NCI-H2227 treated with DMSO at 0.1 percent for 48 hours (cell line): ENCODE measurements around the gene SALL3.
"Not testable (repeated sequence)": the region's sequence is repeated elsewhere in the genome, so short reads cannot be mapped to it uniquely, and the experiment has no call there.

Experiments used
- DNase-seq: peaks from one replicate; lab custom pipeline; 2025; lab: John Stamatoyannopoulos, UW

Gene SALL3

DNA sequence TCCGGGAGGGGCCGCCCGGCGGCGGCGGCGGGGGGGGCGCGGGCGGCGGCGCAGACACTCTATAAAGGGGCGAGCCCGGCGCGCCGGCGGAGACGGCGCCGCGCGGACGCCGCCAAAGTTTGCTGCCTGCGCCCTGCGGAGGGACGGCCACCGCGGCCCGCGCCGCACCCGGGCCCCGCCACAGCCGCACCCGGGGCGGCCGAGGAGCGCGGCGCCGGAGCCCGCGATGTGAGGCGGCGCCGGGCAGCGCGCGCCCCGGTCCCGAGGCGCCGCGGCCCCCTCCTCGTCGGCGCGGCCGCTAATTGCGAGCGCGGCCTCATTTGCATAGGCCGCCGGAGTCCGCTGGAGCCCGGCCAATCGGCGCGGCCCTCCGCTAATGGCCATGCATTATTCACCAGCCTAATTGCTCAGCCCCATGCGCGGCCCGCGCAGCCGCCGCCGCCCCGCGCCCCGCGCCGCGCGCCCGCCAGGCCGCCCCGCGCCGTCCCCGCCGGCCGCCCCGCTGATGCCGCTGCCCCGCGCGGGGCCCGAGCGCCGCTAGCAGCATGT is at the start of gene SALL3:
SALL3 (plus strand) TSS at position 89 of the 549 bp plus-strand sequence; CDS start at position 546, 457 bp downstream.
- DNase-seq: no peak

DNA sequence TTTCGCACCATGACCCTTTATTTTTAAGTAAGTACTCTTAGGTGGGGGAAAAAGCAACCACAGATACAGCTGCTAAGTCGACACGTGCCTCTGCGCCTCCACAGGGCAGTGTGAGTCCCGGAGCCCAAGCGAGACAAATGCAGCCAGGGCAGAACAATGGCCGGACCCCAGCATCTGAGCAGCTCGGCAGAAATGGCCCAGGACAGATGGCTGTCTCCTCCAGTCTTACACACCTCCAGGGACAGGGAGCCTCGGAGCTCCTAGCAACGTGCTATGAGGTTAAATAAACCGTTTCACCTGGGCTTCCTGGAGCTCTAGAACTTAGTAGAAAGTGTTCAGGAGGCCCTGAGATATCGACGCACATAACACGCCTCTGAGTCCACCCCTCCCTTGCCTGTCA is 47.3 kb upstream of the SALL3 start:
- no peak for DNase-seq

DNA sequence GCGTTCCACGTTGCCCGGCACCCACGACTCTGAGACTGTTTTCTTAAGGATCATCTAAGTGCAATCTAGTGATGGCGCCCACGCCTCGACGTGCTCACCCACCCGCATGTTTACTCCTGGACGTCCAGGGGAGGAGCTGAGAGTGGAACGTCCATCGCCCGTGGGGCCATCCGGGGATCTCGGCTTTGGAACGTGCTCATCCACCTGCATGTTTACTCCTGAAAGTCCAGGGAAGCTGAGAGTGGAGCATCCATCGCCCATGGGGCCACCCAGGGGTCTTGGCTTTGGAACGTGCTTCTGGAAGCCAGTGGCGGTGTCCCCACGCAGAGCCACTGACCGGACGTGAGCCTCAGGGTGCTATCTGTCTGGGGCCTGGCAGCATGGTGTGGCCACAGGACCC is 45.6 kb upstream of the SALL3 start:
- no peak for DNase-seq

DNA sequence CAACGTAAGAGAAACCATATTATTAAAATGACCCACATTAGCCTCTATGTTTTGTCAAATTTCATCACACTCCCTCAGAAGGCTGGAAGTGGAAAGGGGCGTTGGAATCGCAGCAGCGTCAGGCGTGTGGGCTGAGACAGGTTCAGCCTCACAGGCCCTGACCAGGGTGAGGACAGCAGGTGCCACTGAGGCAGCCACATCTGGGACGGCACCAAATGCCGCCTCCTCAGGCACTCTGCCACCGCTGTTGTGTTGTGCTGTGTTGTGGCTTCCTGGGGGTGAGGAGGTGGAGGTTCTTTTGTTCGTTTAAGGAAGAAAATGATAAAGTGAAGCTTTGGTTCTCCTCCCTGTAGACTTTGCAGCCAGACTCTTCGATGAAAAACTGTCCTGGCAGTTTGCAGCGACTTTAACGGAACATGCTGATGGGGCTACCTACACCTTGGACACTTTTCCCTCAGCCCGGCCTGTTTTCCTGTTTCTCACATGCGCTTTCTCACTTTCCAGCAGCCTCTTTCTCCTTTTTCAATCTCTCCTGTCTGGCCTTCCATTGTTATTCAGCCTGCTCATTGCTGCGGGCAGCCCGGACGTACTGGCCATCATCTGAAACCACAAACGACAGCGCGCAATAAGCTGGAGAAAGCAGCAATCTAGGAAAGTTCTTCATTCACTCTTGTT is 44.9 kb upstream of the SALL3 start:
- DNase-seq: no peak

DNA sequence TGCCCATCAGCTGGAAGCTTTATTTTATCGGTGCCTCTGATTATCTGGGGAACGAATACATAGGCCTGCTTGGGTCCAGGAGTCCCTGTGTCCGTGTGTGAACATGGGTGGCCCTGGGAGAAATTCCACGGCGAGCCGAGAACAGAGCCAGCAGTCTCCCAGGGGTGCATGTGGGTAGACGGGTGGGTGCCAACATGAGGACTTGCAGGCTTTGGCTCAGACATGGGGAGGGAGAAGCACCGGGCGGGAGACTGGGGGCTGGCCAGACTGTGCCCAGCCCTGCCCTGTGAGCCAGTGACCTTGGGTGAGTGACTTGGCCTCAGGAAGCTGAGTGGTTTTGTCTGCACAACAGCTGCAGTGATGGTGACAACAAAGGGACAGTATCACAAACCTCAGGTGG is 44.2 kb upstream of the SALL3 start:
- no peak for DNase-seq

DNA sequence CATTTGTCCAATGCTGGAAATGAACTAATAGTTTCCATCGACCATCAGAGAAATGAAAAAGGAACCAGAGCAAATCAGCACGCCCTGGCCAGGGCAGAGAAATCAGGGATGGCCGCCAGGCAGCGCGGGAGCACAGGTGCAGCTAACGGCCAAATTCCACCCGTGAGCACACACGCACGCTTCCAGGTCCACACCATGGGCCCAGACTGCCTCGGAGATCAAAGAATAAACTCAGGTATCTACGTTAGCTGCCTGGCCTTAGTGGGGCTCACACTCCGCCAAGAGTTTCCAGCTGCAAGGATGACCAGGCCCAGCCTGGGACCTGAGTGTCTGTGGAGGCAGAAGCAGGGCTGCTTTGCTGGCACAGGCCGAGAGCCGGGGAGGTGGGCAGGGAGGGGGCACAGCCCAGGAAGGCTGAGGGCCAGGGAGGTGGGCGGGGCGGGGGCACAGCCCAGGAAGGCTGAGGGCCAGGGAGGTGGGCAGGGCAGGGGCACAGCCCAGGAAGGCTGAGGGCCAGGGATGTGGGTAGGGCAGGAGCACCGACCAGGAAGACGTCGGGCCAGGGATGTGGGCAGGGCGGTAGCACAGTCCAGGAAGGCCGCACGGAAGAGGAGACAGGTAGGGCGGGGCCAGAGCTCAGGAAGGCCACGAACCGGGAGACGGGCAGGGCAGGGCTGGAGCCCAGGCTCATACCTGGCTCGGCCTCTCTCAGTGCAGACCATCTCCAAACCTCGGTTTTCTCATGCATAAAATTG is 43.2 kb upstream of the SALL3 start:
- DNase-seq: no peak

DNA sequence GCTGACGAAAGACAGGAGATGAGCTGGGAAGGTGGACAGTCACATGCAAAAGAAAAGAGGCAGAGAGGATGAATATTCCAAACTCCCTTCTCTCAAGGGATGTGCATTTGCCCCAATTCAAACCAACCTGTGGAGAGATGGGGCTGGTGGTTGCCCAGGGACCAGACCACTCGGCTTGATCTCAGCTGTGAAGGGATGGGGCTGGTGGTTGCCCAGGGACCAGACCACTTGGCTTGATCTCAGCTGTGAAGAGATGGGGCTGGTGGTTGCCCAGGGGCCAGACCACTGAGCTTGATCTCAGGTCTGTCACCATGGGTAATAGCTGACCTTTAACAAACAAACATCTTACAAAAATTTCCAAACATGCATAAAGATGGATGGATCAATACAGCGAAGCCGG is 42.5 kb upstream of the SALL3 start:
- no peak for DNase-seq

DNA sequence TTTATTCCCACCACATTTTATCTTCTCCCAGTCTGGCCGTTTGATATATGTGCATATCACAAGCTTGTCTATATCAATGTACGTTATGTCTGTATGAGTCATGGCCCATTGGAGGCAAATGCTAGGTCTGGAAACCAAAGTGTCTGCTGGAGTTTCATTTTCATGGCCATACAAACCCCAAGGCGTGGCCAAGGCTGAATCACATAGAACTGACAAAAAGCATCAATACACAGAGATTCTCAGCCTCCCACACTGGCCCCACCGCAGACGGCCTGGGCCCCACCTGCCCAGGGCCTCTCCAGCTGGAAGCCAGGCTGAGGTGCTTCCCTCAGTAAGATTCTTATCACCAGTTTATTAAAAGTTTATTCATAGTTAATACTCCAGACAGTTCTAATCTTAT is 40.5 kb upstream of the SALL3 start:
- no peak for DNase-seq

DNA sequence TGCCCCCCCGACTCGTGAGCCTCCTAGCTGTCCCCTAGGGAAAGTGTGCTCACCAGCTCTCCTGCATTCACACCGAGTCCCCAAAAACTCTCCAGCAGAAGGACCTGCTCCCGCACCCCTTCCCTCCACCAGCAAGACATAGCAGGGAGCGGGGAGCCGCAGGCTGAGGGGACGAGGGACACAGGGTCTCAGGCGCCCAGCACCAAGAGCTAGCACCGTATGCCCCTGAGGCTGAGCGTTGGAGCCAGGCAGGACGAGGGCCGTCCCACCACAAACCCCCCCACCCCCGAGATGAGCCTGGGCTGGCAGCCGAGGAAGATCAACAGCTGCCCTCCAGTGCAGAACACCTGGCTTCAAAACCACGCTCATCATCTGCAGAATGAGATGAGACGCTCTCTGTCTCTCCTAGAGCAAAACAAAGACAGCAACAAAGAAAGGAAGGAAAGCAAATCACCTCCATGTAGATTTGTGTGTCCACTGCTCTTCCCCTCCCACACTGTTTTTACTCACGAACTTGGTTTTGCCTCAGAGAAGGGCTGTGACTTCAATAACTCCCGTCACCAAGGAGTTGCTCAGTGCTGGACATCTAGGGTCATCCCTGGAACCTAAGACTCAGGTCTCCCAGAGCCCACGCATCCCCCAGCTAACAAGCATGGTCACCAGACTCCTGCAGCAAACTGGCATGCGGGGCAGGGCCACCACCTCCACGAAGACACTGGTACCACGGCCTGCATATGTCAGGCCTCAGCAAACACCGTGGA is 39.7 kb upstream of the SALL3 start:
- no peak for DNase-seq

DNA sequence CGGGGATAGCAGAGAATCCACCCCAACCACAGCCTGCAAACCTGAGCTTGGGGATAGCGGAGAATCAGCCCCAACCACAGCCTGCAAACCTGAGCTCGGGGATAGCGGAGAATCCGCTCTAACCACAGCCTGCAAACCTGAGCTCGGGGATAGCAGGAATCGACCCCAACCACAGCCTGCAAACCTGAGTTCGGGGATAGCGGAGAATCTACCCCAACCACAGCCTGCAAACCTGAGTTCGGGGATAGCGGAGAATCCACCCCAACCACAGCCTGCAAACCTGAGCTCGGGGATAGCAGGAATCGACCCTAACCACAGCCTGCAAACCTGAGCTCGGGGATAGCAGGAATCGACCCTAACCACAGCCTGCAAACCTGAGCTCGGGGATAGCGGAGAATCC is 37.4 kb upstream of the SALL3 start:
- not testable (repeated sequence) for DNase-seq

DNA sequence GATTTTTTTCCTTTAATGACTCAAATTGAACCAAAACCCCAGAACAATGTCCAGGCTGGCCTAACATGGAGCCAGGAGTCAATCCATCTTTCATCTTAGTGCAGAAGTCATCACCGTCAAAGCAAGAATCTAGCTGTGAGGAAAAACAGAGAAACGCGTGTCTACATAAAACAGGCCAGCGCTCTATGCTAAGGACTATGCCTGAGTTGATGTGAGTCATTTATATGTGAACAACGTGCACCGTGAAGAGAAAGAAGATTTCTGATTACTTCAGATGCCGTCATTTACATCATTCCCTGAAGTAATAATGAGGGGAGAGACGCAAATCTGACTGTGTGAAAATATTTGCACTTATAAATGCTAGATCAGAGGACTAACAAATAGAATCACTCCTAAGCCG is 34.0 kb upstream of the SALL3 start:
- no peak for DNase-seq

DNA sequence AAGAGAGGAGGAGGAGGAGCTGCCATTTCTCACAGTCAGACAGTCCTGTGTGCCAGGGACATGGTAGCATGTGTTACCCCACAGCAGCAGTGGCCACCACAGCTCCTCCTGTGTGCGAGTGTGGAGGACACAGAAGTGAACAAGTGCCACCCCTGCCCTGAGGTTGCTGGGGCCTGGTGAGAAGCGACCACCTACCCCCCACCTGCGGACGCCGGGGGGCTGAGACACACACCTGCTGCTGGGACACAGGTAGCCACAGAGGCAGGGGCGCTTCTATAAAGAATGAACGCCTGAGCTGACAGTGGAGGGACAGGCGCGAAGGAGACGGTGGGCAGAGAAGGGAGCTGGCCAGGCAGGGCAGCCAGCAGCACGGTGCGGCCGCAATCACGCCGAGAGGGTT is 32.3 kb upstream of the SALL3 start:
- no peak for DNase-seq

DNA sequence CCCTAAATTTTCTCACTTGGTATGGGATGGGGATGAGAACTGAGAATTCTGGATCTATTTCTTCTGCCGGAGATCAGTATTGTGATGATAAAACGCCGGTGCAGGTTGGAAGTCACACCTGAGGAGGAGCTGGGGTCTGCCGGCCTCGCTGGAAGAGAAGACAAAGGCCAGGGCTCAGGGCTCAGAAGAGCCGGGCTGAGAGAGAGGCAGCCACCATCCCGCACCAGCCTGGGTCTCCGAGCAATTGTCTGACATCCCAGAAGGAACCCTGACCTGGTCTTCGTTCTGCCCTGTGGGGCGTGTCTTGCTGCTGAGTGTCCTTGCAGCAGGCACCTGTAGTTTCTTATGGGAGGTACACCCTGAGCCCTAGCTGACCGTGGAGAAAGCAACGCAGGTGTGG is 31.4 kb upstream of the SALL3 start:
- no peak for DNase-seq

DNA sequence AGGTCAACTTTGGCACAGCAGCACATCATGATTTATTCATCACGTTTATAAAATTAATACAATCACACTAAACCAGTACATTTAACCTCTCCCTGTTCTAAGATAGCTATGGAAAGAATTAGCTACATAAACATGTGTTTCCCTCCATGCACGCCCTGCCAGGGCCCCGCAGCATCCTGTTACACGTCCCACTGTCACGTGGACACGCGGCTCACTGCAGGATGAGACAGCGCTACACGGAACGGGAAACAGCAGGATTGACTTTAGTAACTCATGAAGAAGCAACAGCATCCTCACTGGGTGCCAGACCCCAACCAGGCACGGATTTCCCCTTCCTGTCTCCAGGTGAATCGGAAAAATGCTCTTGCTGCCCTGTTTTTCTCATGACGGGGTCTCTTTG is 30.9 kb upstream of the SALL3 start:
- no peak for DNase-seq

DNA sequence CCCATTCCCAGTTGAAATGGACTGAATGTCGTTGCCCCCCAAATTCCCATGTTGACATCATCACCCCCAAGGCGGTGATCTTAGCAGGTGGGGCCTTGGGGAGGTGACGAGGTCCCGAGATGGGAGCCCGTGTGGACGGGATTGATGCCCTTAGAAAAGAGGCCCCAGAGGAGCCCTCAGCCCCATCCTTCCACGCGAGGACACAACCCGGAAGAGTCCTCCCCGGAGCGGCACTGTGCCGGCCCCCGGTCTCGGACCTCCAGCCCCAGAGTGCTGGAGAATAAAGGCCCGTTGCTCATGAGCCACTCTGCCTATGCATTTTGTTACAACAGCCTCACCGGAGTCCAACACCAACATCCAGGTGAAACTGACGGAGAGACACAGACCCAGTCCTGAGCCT is 30.4 kb upstream of the SALL3 start:
- no peak for DNase-seq

DNA sequence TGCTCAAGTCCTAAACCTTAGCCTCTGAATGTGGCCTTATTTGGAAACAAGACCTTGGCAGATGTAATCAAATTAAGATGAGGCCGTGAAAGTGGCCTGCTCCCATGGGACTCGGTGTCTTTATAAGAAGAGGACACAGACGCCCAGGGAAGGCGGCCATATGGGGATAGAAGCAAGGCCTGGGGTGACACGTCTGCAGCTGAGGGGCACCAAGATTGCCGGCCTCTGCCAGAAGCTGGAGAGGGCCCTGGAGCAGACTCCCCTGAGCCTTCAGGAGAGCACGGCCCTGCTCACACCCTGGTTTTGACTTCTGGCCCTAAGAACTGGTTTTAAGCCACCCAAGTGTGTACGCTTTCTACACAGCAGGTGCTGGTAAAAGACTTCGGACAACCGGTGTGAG is 29.2 kb upstream of the SALL3 start:
- no peak for DNase-seq

DNA sequence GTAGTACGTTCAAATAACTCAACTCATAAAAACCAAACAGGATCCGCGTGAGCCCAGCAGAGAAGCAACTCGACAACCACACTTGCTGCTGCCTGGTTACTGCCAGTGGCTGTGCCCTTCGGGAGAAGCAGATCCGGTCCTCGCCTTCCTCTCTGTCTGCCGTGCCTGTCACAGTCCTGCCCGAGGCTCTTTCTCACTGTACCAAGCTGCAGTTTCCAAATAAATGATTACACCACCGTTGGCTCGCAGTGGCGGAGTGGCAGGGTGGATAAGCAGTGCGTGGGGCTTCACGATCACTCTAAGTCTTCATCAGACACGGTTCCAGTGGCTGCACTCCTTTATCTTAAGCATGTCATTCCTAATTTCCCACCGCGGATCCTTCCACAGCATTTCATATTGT is 26.1 kb upstream of the SALL3 start:
- no peak for DNase-seq

DNA sequence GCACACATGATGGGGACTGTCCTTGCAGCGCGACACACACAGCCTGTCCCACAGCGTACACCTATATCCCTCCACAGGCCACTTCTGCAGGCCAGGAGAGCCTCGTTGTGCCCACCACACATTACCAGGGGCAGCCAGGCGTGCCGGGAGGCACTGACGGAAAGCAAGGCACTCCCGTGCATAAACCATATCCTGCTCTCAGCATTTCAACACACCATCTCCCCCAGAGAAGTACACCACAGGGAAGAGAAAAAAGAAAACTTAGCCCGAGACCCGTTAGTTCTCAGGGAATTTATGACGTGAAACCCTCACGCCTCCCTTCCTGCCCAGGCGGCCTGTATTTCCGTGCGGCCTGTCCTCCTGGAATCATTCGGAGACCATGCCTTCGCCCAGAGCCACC is 24.6 kb upstream of the SALL3 start:
- DNase-seq: no peak

DNA sequence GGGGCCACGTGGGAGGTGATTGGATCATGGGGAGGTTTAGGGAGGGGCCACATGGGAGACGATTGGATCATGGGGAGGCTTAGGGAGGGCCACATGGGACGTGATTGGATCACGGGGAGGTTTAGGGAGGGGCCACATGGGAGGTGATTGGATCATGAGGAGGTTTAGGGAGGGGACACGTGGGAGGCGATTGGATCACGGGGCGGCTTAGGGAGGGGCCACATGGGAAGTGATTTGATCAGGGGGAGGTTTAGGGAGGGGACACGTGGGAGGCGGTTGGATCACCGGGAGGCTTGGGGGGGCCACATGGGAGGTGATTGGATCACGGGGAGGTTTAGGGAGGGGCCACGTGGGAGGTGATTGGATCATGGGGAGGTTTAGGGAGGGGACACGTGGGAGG is 22.5 kb upstream of the SALL3 start:
- DNase-seq: no peak

DNA sequence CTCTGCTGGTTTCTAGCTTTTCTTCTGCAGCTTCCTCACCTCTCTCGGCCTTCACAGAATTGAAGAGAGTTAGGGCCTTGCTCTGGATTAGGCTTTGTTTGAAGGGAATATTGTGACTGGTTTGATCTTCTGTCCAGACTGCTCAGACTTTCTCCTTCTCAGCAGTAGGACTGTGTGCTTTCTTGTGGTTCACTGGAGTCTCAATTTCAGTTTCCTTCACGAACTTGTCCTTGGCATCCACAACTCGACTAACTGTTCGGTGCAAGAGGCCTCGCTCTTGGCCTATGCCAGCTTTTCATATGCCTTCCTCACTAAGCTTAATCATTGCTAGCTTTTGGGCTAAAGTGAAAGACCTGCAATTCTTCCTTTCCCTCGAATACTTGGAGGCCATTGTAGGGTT is 18.9 kb upstream of the SALL3 start:
- DNase-seq: no peak

DNA sequence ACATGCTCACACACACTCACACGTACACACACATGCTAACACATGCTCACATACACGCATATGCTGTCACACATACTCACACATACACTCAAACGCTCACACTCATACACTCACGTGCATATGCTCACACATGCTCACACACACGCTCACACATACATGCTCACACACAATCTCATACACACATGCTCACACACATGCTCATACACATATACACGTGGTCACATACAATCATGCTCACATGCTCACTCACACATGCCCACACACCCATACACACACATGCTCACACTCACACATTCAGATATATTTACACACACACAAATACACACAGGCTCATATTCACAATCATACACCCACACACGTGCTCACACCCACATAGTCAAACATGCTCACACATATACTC is 17.5 kb upstream of the SALL3 start:
- DNase-seq: no peak

DNA sequence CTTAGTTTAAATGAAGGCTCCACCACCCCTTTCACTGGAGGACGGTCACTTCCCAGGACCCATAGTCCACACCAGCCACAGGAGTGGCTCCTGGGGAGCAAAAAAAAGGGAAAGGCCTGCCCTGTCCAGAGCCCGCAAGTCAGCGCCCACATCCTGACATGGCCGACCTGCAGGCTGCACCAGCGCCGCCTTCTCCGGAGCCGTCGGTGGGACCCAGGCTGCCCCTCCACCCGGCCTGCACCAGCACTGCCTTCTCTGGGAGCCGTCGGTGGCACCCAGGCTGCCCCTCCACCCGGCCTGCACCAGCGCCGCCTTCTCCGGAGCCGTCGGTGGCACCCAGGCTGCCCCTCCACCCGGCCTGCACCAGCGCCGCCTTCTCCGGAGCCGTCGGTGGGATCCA is 14.9 kb upstream of the SALL3 start:
- not testable (repeated sequence) for DNase-seq

DNA sequence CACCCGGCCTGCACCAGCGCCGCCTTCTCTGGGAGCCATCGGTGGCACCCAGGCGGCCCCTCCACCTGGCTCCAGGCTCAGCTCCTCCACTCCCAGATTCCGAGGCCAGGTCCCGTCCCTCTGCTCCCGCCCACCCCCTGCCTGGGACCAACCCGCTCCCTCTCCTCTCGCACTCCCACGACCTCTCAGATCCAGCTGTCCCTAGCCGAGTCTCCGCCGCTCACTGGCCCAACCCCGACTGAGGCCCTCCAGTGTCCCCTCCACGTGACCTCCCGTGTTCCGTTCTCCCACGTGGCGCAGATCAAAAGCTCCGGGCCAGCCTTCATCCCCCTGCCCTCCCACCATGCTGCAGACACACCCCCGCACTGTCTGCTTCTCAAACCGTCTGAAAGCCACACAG is 14.4 kb upstream of the SALL3 start:
- DNase-seq: no peak
